DMS153 (cell line): ENCODE measurements around the gene ARVCF.

ENCODE experiments used
- DNase-seq: peaks from one replicate; lab custom pipeline; 2025; lab: John Stamatoyannopoulos, UW

The ARVCF gene, protein sequence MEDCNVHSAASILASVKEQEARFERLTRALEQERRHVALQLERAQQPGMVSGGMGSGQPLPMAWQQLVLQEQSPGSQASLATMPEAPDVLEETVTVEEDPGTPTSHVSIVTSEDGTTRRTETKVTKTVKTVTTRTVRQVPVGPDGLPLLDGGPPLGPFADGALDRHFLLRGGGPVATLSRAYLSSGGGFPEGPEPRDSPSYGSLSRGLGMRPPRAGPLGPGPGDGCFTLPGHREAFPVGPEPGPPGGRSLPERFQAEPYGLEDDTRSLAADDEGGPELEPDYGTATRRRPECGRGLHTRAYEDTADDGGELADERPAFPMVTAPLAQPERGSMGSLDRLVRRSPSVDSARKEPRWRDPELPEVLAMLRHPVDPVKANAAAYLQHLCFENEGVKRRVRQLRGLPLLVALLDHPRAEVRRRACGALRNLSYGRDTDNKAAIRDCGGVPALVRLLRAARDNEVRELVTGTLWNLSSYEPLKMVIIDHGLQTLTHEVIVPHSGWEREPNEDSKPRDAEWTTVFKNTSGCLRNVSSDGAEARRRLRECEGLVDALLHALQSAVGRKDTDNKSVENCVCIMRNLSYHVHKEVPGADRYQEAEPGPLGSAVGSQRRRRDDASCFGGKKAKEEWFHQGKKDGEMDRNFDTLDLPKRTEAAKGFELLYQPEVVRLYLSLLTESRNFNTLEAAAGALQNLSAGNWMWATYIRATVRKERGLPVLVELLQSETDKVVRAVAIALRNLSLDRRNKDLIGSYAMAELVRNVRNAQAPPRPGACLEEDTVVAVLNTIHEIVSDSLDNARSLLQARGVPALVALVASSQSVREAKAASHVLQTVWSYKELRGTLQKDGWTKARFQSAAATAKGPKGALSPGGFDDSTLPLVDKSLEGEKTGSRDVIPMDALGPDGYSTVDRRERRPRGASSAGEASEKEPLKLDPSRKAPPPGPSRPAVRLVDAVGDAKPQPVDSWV

DNA sequence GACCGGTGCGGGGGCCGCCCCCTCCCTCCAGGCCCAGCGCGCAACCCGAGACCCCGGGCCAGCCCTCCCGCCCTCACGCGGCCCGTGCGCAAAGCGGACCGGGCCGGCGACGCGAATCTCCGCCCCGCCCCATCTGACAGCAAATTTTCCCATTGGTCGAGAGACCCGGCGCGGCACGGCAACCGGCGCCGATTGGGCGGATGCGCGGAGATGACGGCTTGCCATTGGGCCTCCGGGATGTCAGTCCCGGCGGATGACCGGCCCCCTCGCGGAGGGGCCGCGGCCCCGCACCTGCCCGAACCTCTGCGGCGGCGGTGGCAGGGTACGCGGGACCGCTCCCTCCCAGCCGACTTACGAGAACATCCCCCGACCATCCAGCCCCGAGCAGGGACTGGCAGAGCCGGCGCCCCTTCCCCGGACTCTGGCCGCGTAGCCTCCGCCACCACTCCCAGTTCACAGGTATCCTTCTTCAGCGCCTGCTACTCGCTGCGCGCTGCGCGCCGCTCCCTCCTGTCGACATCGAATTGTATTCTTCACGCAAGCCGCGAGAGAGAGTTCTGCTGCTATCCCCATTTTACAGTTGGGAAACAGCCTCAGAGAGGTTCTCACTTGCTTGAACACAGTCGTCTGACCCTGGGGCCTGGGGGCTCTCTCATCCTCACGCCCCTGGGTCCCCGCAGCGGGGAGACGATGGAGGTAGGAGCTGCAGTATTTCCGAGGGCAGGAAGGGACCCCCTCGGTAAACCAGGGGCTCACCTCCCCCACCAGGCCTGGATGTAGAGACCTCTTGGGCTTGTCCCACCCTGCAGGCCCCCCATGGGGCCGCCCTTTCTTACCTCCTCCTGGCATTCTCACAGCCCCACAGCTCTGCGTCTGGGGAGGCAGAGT, at the start of gene ARVCF:
Gene ARVCF, minus strand, starts transcription at position 90 of the 888 bp plus-strand sequence. CDS start 26,029 bp downstream, outside the sequence.
- peak; percentile 61 for DNase-seq

DNA sequence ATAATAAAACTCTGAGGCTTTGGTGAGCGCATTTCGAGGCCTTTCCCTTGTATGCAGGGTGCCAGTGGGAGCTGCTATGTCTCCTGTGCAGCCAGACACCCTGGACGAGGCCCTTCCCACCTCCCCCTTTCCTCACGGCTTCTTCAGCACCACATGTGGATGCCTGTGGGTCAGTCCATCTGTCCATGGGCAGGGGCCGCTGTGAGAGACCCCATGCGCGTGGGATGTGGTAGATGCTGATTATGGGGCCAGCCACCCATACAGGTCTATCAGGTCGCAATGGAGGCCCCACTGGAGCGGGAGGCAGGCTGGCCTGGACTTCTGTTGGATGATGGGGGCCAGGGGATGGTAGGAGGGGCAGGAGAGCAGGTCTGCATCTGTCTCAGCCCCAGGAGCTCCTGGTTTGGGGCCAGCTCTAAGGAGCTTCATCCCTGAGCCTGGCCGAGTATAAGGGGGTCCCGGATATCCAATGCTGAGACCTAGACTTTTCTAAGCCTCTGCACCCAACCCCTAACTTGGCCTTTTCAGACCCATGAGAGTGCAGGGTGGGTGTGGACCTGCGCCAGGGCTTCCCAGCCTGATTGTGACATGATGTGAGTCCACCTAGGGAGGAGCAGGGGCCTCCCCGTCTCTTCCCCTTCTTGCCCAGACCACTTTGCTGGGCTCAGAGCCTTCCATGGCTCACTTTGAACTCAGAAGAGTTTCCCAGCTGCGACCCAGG, 49.4 kb upstream of the ARVCF start:
- DNase-seq = no peak

DNA sequence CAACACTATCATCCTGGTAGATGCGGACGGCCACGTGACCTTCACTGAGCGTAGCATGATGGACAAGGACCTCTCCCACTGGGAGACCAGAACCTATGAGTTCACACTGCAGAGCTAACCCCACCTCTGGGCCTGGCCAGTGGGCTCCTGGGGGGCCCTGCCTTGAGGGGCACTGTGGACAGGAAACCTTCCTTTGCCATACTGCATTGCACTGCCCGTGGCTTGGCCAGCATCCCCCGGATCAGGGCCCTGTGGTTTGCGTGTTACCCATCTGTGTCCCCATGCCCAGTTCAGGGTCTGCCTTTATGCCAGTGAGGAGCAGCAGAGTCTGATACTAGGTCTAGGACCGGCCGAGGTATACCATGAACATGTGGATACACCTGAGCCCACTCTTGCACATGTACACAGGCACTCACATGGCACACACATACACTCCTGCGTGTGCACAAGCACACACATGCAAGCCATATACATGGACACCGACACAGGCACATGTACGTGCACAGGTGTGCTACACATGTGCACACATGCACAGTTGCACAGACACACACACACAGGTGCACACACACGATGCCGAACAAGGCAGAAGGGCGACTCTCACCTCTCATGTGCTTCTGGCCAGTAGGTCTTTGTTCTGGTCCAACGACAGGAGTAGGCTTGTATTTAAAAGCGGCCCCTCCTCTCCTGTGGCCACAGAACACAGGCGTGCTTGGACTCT, 48.1 kb upstream of the ARVCF start:
- no peak for DNase-seq

DNA sequence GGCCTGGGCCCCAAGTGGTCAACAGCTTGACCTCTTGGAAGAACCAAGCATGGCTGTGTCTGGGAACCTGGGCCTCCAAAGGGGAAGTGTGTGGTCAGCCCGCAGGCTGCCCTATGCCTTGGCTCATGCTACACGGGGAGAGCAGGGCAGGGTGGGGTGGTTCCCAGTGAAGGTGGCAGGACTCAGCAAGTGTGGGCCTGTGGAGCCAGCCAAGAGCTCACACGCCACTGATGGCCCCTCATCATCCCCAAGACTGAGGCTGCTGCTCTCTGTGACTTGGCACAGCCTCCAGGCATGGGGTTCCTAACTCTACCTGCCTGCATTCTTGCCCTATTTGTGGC, 47.5 kb upstream of the ARVCF start:
- DNase-seq = no peak

DNA sequence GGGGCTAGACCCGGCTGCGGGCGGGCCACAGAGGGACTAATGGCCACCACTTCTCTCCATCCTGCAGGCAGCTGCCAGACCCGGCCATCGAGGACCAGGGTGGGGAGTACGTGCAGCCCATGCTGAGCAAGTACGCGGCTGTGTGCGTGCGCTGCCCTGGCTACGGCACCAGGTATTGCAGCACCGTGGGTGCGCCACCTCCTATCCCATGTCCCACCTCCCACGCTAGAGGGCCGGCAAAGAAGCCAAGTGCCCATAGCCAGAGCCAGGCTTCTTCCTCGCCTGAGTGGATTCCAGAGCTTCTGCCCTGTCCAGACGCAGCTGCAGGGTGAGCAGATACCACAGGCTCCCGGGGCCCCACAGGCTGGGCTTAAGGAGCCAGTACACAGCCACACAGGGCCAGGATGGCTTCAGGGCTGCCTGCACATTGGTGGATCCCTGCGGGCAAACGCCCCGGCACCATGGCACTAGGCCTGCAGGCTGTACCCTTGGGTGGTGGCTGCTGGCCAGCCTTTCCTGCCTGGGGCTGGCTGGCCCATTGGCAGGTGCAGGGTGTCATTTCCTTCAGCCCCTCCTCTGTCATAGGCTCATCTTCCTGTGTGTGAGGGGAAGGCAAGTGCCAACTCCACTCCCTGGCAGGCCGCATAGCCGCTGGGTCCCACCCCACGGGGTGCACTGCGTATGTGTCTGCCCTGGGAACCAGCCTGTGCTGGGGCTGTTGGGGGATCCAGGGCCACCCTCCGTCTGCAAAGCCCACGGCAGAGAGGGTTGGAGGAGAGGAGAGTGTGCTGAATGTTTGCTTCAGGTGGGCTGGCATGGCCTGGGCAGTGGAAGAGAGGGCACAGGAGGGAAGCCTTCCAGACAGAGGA, 46.9 kb upstream of the ARVCF start:
- no peak for DNase-seq

DNA sequence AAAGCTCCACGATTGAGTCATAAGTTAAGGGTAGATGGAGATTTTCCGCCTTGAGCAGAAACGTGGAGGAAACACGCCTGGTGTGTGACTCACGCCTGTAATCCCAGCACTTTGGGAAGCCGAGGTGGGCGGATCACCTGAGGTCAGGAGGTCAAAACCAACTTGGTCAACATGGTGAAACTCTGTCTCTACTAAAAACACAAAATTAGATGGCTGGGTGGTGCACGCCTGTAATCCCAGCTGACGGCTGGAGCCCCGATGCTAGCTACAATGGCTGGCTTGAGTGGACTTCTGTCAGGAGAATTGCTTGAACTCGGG, 46.1 kb upstream of the ARVCF start:
- DNase-seq = no peak

DNA sequence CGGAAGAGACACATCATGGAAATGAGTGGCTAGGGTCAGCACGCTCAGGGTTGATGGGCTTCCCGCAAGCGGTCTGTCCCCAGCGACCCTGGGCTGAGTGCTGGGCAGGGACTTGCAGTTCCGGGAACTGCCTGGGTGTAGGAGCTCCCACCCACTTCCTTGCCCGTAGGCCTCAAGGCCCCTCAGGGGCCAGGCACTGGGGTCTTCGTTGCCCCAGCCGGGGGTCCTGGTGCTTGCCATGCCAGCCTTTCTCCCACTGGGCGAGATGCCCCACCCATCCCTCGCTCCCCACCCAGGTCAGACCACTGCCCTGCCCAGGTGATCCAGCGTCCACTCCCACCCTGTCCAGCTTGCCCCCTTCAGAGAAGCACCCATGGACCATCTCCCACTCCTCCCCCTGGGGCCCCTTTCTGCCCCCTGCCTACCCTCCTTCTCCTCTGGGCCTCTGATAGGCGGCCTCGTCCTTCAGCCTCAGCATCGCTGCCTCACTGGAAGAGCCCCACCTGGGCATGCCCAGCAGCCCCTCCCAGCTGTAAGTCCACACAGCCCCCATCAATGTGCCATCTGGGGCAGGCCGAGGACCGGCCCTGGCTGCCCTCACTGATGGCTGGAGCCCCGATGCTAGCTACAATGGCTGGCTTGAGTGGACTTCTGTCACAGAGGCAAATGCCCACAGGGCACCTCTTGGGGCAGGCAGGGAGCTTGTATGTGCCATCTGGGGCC, 45.6 kb upstream of the ARVCF start:
- DNase-seq = no peak

DNA sequence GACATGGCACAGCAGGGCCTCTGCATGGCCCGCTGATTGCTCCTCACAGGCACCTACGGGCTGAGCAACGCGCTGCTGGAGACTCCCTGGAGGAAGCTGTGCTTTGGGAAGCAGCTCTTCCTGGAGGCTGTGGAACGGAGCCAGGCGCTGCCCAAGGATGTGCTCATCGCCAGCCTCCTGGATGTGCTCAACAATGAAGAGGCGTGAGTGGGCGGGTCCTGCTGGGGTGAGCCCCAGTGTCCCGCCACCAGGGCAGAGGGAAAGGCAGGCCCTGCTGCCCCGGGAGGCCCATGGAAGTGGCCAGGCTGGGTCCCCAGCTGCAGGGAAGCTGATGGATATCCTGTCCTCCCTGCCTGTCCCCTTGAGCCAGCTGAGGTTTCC, 44.8 kb upstream of the ARVCF start:
- DNase-seq = no peak

DNA sequence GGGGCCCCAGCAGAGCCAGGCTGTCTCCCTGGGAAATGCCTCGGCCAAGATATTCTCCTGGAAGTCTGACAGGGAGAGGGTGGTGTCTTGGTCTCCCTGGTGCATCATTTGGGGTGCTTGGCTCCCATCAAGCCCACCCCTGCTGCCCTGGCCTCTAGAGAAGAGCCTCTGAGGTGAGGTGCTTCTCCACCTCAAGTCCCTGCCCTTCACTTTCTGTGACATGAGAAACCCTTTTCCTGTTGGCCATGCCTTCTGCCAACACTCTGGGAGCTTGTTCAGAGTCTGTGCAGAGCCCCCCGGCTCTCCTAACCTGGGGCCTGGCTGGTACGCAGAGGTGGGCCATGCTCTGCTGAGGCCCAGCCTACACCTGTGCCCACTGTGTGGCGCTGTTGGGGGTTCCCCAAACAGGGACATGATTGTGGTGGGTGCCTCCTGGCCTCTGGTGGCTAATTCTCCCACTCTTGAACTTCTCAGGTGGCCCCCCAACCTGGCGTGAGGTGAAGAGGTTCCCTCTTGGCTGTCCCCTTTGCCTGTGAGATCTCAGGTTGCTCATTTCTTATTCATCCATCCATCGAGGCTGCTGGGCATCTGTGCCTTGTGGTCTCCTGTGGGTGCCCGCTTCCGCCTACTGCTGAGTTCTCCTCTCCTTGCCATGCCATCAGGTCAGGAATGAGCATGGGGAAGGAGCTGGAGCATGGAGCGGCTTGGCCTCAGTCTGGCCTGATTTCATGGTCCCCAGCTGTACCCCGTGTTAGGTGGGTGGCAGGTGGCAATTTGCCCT, 44.3 kb upstream of the ARVCF start:
- DNase-seq = no peak

DNA sequence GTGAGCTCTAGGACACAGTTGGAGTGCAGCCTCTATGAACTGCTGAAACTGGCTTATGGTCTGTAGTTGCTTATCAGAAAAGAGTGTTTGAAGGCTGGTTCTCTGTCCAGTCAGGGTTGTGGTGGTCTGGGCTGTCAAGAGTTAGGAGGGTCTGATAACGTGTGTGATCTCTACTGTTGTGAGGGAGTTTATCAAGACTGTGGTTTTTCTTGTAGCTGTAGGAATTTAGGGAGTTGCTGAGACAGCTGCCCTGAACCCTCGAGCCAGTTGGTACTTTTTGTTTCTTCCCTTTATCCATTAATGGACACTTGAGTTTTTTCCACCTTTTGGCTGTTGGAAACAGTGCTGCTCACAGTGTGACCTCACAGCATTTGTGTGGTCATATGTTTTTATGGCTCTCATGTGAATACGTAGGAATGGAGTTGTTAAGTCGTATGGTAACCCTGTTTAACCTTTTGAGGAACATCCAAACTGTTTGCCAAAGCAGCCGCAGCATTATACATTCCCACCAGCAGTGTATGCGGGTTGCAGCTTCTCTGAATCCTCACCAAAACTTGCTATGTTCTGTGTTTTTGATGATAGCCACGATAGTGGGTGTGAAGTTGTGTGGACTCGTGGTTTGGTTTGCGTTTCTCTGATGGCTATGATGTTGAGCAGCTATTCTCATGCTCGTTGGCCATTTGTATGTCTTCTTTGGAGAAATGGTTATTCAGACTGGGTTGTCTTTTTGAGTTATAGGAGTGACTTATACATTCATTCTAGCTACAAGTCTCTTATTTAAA, 42.6 kb upstream of the ARVCF start:
- no peak for DNase-seq

DNA sequence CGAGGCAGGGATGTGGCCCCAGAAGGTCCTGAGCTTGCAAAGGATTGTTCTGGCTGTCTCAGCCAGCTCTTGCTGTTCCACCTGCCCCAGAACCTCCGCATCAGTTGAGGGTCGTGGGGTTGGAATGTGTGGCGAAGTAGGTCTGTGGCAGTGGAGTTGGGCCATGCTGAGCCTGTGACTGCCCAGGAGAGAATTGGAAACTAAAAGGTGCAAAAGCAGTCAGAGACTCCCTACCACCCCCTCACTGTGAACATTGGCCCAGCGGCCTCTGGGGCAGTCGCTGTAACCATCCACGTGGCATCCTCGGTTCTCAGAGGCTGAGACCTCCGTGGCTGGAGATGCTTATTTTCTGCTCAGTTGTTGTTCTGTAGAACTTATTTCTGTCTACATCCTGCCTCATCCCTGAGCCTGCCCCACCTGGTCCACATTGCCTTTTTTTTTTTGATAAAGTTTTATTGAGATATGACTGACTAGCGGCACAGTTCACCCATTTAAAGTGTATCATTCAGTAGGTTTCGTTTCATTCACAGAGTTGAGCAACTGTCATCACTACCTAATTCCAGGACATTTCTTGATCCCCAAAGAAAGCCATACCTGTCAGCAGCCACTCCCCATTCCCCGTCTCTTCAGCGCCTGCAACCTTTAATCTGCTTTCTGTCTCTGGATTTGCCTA, 41.1 kb upstream of the ARVCF start:
- DNase-seq = no peak

DNA sequence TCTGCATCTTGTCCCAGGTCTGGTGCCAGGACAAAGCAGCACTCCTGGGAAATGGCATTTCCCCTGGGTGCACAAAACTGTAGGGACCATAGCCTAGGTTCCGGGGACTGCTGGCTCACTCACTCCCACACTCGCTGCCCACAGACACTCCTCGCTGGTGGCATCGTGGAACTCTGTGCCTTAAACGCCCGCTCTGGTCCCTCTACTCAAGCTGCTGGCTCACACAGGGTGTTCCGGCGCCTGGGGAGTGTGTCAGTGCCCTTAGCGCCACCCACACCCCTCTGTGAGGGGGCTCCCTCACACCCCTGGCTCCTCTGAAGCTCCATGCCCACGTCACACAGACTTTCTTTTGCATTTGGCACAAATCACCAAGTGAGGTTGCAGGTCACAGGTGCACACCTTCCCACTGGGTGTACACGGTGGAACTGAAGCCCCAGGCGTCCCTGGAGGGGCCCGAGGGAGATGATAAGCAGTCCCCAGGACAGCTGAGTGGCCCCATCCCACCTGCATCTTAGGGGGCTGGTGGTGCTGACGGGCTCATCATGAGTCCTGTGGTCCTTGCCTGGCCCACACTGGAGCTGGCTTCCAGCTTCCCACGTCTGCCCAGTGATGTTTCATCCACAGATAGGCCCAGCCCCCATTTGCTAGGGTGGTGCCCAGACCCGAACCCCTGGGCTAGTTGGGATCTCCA, 40.2 kb upstream of the ARVCF start:
- no peak for DNase-seq

DNA sequence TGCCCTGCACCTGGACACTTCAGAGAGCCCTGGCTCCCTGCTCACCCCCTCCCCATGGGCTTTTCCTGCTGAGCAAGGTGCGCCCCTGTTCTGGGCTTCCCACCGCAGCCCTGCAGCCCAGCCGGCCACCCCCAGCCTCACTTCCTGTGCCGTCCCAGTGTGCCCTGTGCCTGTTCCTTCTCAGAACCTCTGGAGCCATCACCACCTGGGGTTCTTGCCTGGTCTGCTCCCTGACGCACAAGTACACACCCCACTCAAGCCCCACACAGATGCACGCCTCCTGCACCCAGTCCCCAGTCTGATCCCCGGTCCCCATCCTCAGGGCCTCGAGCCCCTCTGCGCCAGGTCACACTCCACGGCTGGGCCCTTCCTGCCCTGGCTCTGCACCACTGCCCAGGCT, 39.5 kb upstream of the ARVCF start:
- DNase-seq = no peak

DNA sequence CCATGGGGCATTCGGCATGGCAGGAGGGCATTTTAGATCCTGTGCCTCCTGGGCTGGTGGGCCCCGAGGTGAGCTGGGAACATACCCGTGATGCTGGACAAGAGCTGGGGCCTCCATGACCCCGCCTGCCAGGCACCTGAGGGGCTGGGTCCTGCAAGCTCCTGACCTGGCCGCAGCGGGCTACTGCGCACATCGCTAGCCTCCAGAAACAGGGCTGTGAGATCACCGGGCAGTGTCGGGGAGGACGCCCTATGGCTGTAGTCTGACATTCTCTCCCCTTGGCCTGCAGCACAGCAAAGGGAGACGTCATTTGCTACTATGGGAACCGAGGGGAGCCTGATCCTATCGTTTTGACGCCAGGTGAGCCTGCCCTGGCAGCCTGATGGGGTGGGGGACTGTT, 39.0 kb upstream of the ARVCF start:
- DNase-seq = no peak

DNA sequence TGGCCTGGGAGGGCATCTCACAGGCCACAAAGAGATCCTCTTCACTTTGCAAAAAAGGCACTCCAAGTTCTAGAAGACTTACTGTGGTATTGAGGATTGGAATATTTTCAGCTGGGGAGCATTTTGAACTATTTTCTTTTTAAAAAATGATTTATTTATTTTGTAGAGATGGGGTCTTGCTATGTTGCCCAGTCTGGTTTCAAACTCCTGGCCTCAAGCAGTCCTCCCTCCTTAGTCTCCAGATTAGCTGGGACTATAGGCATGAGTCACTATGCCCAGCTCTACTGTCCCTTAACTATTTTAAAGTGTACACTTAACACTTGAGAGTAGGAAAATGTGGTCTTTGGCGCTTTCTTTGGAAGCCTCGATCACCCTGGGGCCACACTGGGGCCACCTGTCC, 38.5 kb upstream of the ARVCF start:
- no peak for DNase-seq

DNA sequence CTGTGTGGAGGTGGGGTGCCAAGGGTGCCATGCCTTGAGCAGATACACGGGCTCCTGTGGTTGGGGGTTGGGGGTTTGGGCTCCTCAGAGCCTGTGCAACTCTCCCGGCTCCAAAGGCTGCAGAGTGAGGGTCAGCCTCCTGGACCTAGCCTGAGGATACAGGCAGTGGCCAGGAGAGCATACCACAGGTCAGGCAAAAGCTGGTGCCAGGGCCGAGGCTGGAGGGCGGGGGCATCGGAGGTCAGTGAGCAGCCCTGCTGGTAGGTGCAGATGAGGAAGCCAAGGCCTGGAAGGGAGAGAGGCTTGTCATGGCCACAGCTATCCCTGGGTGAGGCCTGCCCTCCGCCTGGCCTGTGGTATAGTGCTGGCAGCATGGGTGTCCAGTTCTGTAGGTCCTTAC, 37.9 kb upstream of the ARVCF start:
- no peak for DNase-seq

DNA sequence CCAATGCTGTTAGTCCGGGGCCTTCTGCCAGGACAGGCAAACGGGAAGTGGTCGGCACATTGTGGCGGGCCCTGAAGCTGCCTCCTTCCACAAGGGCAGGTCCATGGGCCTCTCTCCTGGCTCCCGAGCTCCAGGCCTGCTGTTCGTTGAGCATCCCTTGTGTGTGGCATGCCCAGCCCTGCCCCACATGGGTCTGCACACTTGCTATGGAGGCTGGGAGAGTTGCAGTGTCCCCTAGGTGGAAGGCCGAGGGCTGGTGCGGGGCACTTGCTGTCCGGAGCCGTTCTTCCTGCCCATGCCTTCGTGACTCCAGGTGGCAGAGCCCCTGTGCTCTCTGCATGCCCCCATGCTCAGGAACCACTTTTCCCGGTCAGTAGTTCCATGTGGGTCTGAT, 37.4 kb upstream of the ARVCF start:
- DNase-seq = no peak
